Fibroblast of skin of abdomen (primary cell): ENCODE measurements around the gene TTL. TPM values are rescaled to one million over a fixed set of nuclear protein-coding genes. Genes with fewer than 3 reads are reported as not detected.
"Not testable (repeated sequence)": the region's sequence is repeated elsewhere in the genome, so short reads cannot be mapped to it uniquely, and the experiment has no call there.

ENCODE experiments used
- DNase-seq: peaks from one replicate; pipeline ENCODE4 v3.0.0-alpha.2; 2013
- polyA plus RNA-seq, 2 experiments: library from polyadenylated mRNA; unstranded; fragments of 120-200 nt; gene quantifications; one replicate each; pipeline ENCODE4 v1.2.1, GENCODE V29; 2013; ENCODE audit not compliant: insufficient read length in 2 of 2

Gene TTL
- 42.9 TPM for polyA plus RNA-seq (2013, experiment 1 of 2; ENCODE audit: insufficient read length)
- 41.3 TPM for polyA plus RNA-seq (2013, experiment 2 of 2; ENCODE audit: insufficient read length)

GRCh38 chr2:112481528-112482233 lies at the start of gene TTL:
TSS of gene TTL (plus strand) at chr2:112482156. CDS start at chr2:112482345, 189 bp downstream.
- peak; percentile 71 for DNase-seq

- DNase-seq: not testable (repeated sequence)
Measured at GRCh38 chr2:112432390-112432734, 49.6 kb upstream of the TTL start.

- not testable (repeated sequence) for DNase-seq
Measured at GRCh38 chr2:112432735-112433479, 49.0 kb upstream of the TTL start.

- peak; percentile 80 for DNase-seq
Measured at GRCh38 chr2:112433480-112433879, 48.5 kb upstream of the TTL start, which contains the start of gene RGPD8. TSS of gene RGPD8 (minus strand) at chr2:112433645. CDS start at chr2:112433453, 192 bp downstream.

- no peak for DNase-seq
Measured at GRCh38 chr2:112433932-112434730, 47.8 kb upstream of the TTL start.

GRCh38 chr2:112434890-112435715 lies 46.9 kb upstream of the TTL start:
- not testable (repeated sequence) for DNase-seq

GRCh38 chr2:112435716-112436431 lies 46.1 kb upstream of the TTL start:
- not testable (repeated sequence) for DNase-seq

GRCh38 chr2:112436993-112437392 lies 45.0 kb upstream of the TTL start:
- not testable (repeated sequence) for DNase-seq

GRCh38 chr2:112437405-112437831 lies 44.5 kb upstream of the TTL start:
- DNase-seq: not testable (repeated sequence)

GRCh38 chr2:112438603-112439261 lies 43.2 kb upstream of the TTL start:
- not testable (repeated sequence) for DNase-seq

GRCh38 chr2:112444256-112444655 lies 37.7 kb upstream of the TTL start:
- DNase-seq: not testable (repeated sequence)

- DNase-seq: no peak
Measured at GRCh38 chr2:112449854-112450253, 32.1 kb upstream of the TTL start.

GRCh38 chr2:112451317-112451716 lies 30.6 kb upstream of the TTL start:
- no peak for DNase-seq

GRCh38 chr2:112454586-112454985 lies 27.4 kb upstream of the TTL start:
- DNase-seq: no peak

- DNase-seq: no peak
Measured at GRCh38 chr2:112459372-112459771, 22.6 kb upstream of the TTL start.

GRCh38 chr2:112462178-112462577 lies 19.8 kb upstream of the TTL start:
- DNase-seq: no peak

GRCh38 chr2:112463256-112463655 lies 18.7 kb upstream of the TTL start:
- no peak for DNase-seq

- DNase-seq: no peak
Measured at GRCh38 chr2:112465382-112465781, 16.6 kb upstream of the TTL start.

GRCh38 chr2:112472547-112473263 lies 9.3 kb upstream of the TTL start:
- no peak for DNase-seq
